ENCODE data around the gene CCER1.

DNA sequence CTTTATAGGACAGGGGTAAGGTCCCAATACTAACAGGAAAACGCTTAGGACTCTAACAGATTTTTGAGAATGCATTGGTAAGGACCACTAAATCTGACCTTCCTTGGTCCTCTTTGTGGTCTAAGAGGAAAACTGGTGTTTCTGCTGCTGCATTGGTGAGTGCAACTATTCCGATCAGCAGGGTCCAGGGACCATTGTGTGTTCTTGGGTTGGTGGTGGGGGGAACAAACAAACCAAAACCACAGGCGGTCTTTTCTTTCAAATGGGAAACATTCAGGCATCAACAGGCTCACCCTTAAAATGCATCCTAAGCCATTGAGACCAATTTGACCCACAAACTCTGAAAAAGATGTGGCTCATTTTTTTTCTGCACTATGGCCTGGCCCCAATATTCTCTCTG is 29.1 kb upstream of the CCER1 start:
- TF ChIP-seq, protein P1, sequence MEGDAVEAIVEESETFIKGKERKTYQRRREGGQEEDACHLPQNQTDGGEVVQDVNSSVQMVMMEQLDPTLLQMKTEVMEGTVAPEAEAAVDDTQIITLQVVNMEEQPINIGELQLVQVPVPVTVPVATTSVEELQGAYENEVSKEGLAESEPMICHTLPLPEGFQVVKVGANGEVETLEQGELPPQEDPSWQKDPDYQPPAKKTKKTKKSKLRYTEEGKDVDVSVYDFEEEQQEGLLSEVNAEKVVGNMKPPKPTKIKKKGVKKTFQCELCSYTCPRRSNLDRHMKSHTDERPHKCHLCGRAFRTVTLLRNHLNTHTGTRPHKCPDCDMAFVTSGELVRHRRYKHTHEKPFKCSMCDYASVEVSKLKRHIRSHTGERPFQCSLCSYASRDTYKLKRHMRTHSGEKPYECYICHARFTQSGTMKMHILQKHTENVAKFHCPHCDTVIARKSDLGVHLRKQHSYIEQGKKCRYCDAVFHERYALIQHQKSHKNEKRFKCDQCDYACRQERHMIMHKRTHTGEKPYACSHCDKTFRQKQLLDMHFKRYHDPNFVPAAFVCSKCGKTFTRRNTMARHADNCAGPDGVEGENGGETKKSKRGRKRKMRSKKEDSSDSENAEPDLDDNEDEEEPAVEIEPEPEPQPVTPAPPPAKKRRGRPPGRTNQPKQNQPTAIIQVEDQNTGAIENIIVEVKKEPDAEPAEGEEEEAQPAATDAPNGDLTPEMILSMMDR (IDR thresholded peaks at IDR 0.05), result no peak
- TF ChIP-seq EZH2 (IDR thresholded peaks at IDR 0.05), result no peak
